ENCODE data around the gene CTAGE9. TPM values are rescaled to one million over a fixed set of nuclear protein-coding genes. Genes with fewer than 3 reads are reported as not detected.
"Not testable (repeated sequence)": the region's sequence is repeated elsewhere in the genome, so short reads cannot be mapped to it uniquely, and the experiment has no call there.

CTAGE9 gene
- polyA plus RNA-seq (2013, experiment 1 of 4) = not detected
- polyA plus RNA-seq (2013, experiment 2 of 4) = not detected
- polyA plus RNA-seq (2013, experiment 3 of 4) = not detected
- polyA plus RNA-seq (2013, experiment 4 of 4) = not detected

DNA sequence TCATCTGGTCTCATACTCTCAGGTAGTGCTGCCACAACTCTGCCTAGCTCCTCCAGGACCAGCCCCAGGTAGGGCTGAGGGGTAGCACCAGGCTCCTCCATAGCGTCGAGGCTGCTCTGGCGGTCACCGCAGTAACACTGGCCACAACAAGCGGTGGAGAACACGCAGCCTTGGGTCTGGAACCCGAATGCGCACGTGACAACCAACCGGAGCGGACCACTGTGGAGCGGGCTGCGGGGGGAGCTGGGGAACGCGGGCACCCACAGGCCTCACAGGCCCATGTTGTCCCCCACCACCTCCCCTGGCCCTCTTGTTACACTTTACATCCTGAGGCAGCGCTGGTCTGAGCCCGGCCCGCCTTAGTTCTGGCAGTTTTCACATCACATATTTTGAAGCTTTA lies at the start of gene CTAGE9:
Gene CTAGE9, minus strand, starts transcription at position 101 of the 400 bp plus-strand sequence. Its CDS starts 0 bp downstream, at position 101.
- not testable (repeated sequence) for H3K36me3 ChIP-seq (ENCODE audit: control insufficient read depth, insufficient read depth, low read length); H3K9me3 ChIP-seq (ENCODE audit: control insufficient read depth, low read length); H3K4me3 ChIP-seq (ENCODE audit: insufficient read depth, low read depth, low read length); H3K27ac ChIP-seq (ENCODE audit: insufficient read depth, low read depth, low read length, poor library complexity, severe bottlenecking); H3K4me1 ChIP-seq (ENCODE audit: control insufficient read depth, insufficient read depth, low read length); H3K27me3 ChIP-seq (ENCODE audit: control insufficient read depth, insufficient read depth, low read length, poor library complexity, severe bottlenecking)
- 84 to 85% methylated on average over 4 to 5 of the region's 18 CpGs for WGBS, 2 experiments

GRCh38 chr6:131758920-131759319 lies 48.1 kb upstream of the CTAGE9 start:
- H3K27ac ChIP-seq (ENCODE audit: insufficient read depth, low read depth, low read length, poor library complexity, severe bottlenecking) = no peak overlapping the region
- no peaks in the 10 kb centered on the region for H3K4me1 ChIP-seq (ENCODE audit: control insufficient read depth, insufficient read depth, low read length)
- H3K36me3 ChIP-seq (ENCODE audit: control insufficient read depth, insufficient read depth, low read length) = no peaks in the 10 kb centered on the region
- H3K9me3 ChIP-seq (ENCODE audit: control insufficient read depth, low read length) = no peaks in the 10 kb centered on the region
- no peaks in the 10 kb centered on the region for H3K27me3 ChIP-seq (ENCODE audit: control insufficient read depth, insufficient read depth, low read length, poor library complexity, severe bottlenecking)
- H3K4me3 ChIP-seq (ENCODE audit: insufficient read depth, low read depth, low read length) = no peak overlapping the region
- 95 to 100% methylated on average over 4 of the region's 4 CpGs for WGBS, 2 experiments

GRCh38 chr6:131756039-131756438 lies 45.2 kb upstream of the CTAGE9 start:
- no peaks in the 10 kb centered on the region for H3K36me3 ChIP-seq (ENCODE audit: control insufficient read depth, insufficient read depth, low read length)
- no peaks in the 10 kb centered on the region for H3K4me1 ChIP-seq (ENCODE audit: control insufficient read depth, insufficient read depth, low read length)
- no peaks in the 10 kb centered on the region for H3K27me3 ChIP-seq (ENCODE audit: control insufficient read depth, insufficient read depth, low read length, poor library complexity, severe bottlenecking)
- 96 to 99% methylated on average over 2 of the region's 2 CpGs for WGBS, 2 experiments
- H3K27ac ChIP-seq (ENCODE audit: insufficient read depth, low read depth, low read length, poor library complexity, severe bottlenecking) = no peak overlapping the region
- H3K4me3 ChIP-seq (ENCODE audit: insufficient read depth, low read depth, low read length) = no peak overlapping the region
- no peaks in the 10 kb centered on the region for H3K9me3 ChIP-seq (ENCODE audit: control insufficient read depth, low read length)

- Histone ChIP-seq H3K36me3 (ENCODE audit: control insufficient read depth, insufficient read depth, low read length) (no peaks in the 10 kb centered on the region), H3K9me3 (ENCODE audit: control insufficient read depth, low read length) (no peaks in the 10 kb centered on the region), H3K4me3 (ENCODE audit: insufficient read depth, low read depth, low read length) (no peak overlapping the region), H3K27ac (ENCODE audit: insufficient read depth, low read depth, low read length, poor library complexity, severe bottlenecking) (no peak overlapping the region), H3K4me1 (ENCODE audit: control insufficient read depth, insufficient read depth, low read length) (no peaks in the 10 kb centered on the region), H3K27me3 (ENCODE audit: control insufficient read depth, insufficient read depth, low read length, poor library complexity, severe bottlenecking) (no peaks in the 10 kb centered on the region)
- WGBS, 2 experiments = 91 to 100% methylated on average over 2 to 3 of the region's 3 CpGs
These were observed 44.8 kb upstream of the CTAGE9 start for GRCh38 chr6:131755597-131755996.

DNA sequence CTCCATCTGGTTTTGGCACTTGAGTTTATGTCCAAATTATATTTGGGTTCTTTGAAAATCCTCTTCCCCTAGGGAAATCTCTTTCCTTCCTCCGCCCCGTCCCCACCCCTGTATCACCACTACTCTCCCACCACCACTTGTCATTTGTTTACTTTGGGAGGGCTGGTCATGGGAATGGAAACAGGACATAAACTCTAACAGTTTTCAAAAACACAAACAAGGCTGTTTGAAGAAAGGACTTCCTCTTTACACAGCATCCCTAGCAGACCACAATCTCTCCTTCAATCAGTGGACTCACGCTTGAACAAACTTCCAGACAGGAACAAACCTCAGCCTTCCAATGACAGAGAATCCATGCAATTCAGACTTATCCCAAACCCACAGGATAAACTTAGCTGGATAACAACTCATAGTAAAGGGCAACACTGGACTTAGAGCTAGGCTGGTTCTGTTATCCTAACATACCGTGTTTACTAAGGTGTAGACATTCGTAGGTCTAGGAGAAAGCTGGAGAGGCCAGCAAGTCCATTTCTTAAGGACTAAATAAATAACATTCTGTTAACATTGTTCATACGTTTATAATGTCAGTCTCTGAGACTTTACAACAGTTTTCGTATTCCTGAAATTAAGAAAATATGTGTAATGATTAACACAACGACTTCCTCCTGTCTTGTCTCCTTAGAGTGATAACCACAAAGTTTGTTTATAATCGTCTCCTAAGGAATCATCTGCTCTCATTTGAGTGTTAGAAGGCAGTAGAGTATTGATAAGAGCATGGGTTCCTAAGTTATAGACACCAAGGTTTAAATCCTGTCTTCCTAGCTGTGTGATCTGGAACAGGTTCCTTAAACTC lies 44.1 kb upstream of the CTAGE9 start:
- Histone ChIP-seq H3K4me1 (ENCODE audit: control insufficient read depth, insufficient read depth, low read length) (no peaks in the 10 kb centered on the region), H3K4me3 (ENCODE audit: insufficient read depth, low read depth, low read length) (no peak overlapping the region), H3K9me3 (ENCODE audit: control insufficient read depth, low read length) (no peaks in the 10 kb centered on the region), H3K27me3 (ENCODE audit: control insufficient read depth, insufficient read depth, low read length, poor library complexity, severe bottlenecking) (no peaks in the 10 kb centered on the region), H3K36me3 (ENCODE audit: control insufficient read depth, insufficient read depth, low read length) (no peaks in the 10 kb centered on the region), H3K27ac (ENCODE audit: insufficient read depth, low read depth, low read length, poor library complexity, severe bottlenecking) (no peak overlapping the region)
- WGBS, 2 experiments = 89 to 92% methylated on average over 6 to 9 of the region's 9 CpGs

DNA sequence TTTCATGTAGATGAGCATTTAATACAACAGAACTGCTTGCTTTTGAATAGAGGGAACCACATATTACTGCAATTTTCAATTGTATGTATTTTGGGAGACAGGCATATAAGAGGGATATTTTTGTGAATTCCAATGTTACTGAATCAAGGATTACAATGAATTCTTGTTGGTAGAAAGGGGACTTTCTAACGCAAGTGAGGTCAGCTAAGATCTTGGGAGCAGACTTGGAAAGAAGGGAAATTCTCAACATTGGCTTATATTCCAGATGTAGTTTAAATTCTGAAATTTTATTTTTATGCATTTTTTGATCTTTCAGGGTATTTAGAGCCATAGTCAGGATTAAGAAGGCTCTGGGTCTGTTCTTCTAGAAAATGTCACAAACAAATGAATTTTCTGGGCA lies 43.3 kb upstream of the CTAGE9 start:
- Histone ChIP-seq H3K4me3 (ENCODE audit: insufficient read depth, low read depth, low read length) (no peak overlapping the region), H3K9me3 (ENCODE audit: control insufficient read depth, low read length) (no peaks in the 10 kb centered on the region), H3K27me3 (ENCODE audit: control insufficient read depth, insufficient read depth, low read length, poor library complexity, severe bottlenecking) (no peaks in the 10 kb centered on the region), H3K36me3 (ENCODE audit: control insufficient read depth, insufficient read depth, low read length) (no peaks in the 10 kb centered on the region), H3K27ac (ENCODE audit: insufficient read depth, low read depth, low read length, poor library complexity, severe bottlenecking) (no peak overlapping the region), H3K4me1 (ENCODE audit: control insufficient read depth, insufficient read depth, low read length) (no peaks in the 10 kb centered on the region)
- 91 to 95% methylated on average over 1 of the region's 1 CpG for WGBS, 2 experiments

DNA sequence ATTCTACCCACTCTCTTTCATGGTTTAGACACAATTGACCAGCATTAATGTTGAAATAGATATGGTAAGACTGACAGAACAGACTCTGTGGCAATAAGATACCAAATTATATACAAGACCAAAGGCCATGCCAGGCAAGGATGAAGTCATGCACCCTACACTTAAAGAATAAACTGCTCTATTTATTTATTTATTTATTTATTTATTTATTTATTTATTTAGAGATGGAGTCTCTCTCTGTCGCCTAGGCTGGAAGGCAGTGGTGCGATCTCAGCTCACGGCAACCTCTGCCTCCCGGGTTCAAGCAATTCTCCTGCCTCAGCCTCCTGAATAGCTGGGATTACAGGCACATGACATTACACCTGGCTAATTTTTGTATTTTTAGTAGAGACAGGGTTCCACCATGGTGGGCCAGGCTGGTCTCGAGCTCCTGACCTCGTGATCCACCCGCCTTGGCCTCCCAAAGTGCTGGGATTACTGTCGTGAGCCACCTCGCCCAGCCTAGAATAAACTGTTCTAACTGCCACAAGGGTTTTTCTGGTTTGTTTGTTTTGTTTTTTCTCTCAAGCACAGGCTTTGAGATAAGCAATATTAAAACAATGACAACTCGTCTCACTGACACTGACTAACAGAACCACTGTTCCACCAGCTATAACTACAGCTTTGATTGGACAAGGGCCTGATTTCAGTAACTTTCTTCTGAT lies 40.3 kb upstream of the CTAGE9 start:
- H3K9me3 ChIP-seq (ENCODE audit: control insufficient read depth, low read length); H3K4me1 ChIP-seq (ENCODE audit: control insufficient read depth, insufficient read depth, low read length): not testable (repeated sequence)
- WGBS, 2 experiments = 92 to 95% methylated on average over 10 of the region's 10 CpGs

DNA sequence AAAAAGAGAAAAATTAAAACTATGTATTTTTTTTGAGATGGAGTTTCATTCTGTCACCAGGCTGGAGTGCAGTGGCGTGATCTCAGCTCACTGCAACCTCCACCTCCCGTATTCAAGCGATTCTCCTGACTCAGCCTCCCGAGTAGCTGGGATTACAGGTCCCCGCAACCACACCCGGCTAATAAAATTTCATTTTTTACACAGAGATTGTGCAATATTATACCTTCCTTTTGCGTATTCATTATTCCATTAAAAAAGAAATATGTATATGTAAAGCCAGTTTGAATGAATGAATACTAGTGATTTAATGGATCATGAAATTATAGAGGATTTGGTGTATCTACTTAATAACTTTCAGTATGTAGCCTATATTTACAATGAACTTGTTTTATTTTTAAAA lies 38.2 kb upstream of the CTAGE9 start:
- H3K4me3 ChIP-seq (ENCODE audit: insufficient read depth, low read depth, low read length) = no peak overlapping the region
- no peaks in the 10 kb centered on the region for H3K9me3 ChIP-seq (ENCODE audit: control insufficient read depth, low read length)
- no peaks in the 10 kb centered on the region for H3K36me3 ChIP-seq (ENCODE audit: control insufficient read depth, insufficient read depth, low read length)
- 93 to 98% methylated on average over 6 of the region's 7 CpGs for WGBS, 2 experiments
- H3K27me3 ChIP-seq (ENCODE audit: control insufficient read depth, insufficient read depth, low read length, poor library complexity, severe bottlenecking) = no peaks in the 10 kb centered on the region
- no peaks in the 10 kb centered on the region for H3K4me1 ChIP-seq (ENCODE audit: control insufficient read depth, insufficient read depth, low read length)
- H3K27ac ChIP-seq (ENCODE audit: insufficient read depth, low read depth, low read length, poor library complexity, severe bottlenecking) = no peak overlapping the region

More for the DNA sequence above, 40.3 kb upstream of the CTAGE9 start:
- H3K4me3 ChIP-seq (ENCODE audit: insufficient read depth, low read depth, low read length); H3K27ac ChIP-seq (ENCODE audit: insufficient read depth, low read depth, low read length, poor library complexity, severe bottlenecking); H3K27me3 ChIP-seq (ENCODE audit: control insufficient read depth, insufficient read depth, low read length, poor library complexity, severe bottlenecking); H3K36me3 ChIP-seq (ENCODE audit: control insufficient read depth, insufficient read depth, low read length): not testable (repeated sequence)

GRCh38 chr6:131747821-131748353 lies 37.1 kb upstream of the CTAGE9 start:
- Histone ChIP-seq H3K4me1 (ENCODE audit: control insufficient read depth, insufficient read depth, low read length) (no peaks in the 10 kb centered on the region), H3K36me3 (ENCODE audit: control insufficient read depth, insufficient read depth, low read length) (no peaks in the 10 kb centered on the region), H3K27ac (ENCODE audit: insufficient read depth, low read depth, low read length, poor library complexity, severe bottlenecking) (no peak overlapping the region), H3K9me3 (ENCODE audit: control insufficient read depth, low read length) (no peaks in the 10 kb centered on the region), H3K4me3 (ENCODE audit: insufficient read depth, low read depth, low read length) (no peak overlapping the region), H3K27me3 (ENCODE audit: control insufficient read depth, insufficient read depth, low read length, poor library complexity, severe bottlenecking) (no peaks in the 10 kb centered on the region)
- 89 to 94% methylated on average over 7 of the region's 7 CpGs for WGBS, 2 experiments

- Histone ChIP-seq H3K27ac (ENCODE audit: insufficient read depth, low read depth, low read length, poor library complexity, severe bottlenecking) (no peak overlapping the region), H3K9me3 (ENCODE audit: control insufficient read depth, low read length) (no peaks in the 10 kb centered on the region), H3K4me1 (ENCODE audit: control insufficient read depth, insufficient read depth, low read length) (no peaks in the 10 kb centered on the region), H3K27me3 (ENCODE audit: control insufficient read depth, insufficient read depth, low read length, poor library complexity, severe bottlenecking) (no peaks in the 10 kb centered on the region), H3K4me3 (ENCODE audit: insufficient read depth, low read depth, low read length) (no peak overlapping the region), H3K36me3 (ENCODE audit: control insufficient read depth, insufficient read depth, low read length) (no peaks in the 10 kb centered on the region)
- WGBS, 2 experiments = 93 to 97% methylated on average over 4 to 5 of the region's 5 CpGs
These were observed 34.7 kb upstream of the CTAGE9 start for GRCh38 chr6:131745476-131745875.

All from ectodermal cell (in vitro differentiated cells).